Retinal pigment epithelial cell (primary cell): ENCODE measurements around the gene GAGE12J.
"Not testable (repeated sequence)": the region's sequence is repeated elsewhere in the genome, so short reads cannot be mapped to it uniquely, and the experiment has no call there.

Experiments
- DNase-seq: peaks from one replicate; pipeline ENCODE4 v3.0.0-alpha.2; 2010; ENCODE audit warnings: low read depth
- H3K4me3 ChIP-seq: 2 replicates; pipeline ENCODE4 v1.5.1; 2011; ENCODE audit warnings: mild to moderate bottlenecking, low read length, control low read depth, moderate library complexity
- TF ChIP-seq, protein P1 (sequence below): conservative IDR thresholded peaks from 2 replicates; pipeline ENCODE4 v1.5.1; 2011; ENCODE audit warnings: low read depth, low read length, control low read depth, inconsistent platforms

GAGE12J gene

GRCh38 chrX:49292400-49293362, 29.2 kb upstream of the GAGE12J start:
- TF ChIP-seq, protein P1, sequence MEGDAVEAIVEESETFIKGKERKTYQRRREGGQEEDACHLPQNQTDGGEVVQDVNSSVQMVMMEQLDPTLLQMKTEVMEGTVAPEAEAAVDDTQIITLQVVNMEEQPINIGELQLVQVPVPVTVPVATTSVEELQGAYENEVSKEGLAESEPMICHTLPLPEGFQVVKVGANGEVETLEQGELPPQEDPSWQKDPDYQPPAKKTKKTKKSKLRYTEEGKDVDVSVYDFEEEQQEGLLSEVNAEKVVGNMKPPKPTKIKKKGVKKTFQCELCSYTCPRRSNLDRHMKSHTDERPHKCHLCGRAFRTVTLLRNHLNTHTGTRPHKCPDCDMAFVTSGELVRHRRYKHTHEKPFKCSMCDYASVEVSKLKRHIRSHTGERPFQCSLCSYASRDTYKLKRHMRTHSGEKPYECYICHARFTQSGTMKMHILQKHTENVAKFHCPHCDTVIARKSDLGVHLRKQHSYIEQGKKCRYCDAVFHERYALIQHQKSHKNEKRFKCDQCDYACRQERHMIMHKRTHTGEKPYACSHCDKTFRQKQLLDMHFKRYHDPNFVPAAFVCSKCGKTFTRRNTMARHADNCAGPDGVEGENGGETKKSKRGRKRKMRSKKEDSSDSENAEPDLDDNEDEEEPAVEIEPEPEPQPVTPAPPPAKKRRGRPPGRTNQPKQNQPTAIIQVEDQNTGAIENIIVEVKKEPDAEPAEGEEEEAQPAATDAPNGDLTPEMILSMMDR, result no peak
- no peak for DNase-seq
- no peak overlapping the region for H3K4me3 ChIP-seq

GRCh38 chrX:49299293-49299692, 22.5 kb upstream of the GAGE12J start:
- not testable (repeated sequence) for DNase-seq, H3K4me3 ChIP-seq

DNA sequence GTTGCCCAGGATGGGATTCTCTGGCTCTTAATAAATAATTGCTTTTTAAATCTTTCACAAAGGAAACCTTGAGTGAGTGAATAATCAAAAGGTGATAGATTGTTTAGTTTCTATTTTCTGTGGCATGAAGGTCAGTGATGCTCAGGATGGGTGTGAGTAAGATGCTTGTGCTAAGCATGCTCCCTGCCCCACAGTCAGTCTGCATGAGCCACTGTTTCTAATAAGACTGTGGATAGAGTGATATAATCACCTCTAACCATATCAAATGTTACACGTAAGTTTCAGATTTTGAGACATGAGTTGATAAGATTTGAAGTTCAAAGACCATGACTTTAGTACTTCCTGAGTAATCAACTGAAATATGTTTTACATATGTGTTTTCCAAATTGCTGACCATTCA, 21.1 kb upstream of the GAGE12J start:
- no peak overlapping the region for H3K4me3 ChIP-seq
- DNase-seq, result no peak
- TF ChIP-seq, protein P1, result no peak

GRCh38 chrX:49303346-49303745, 18.5 kb upstream of the GAGE12J start, which contains the start of gene GAGE10:
Gene GAGE10 (plus strand): TSS chrX:49303646. CDS start chrX:49304860, 1,214 bp downstream.
- TF ChIP-seq, protein P1, result no peak
- no peak within 1 kb of the TSS for H3K4me3 ChIP-seq
- DNase-seq, result no peak

DNA sequence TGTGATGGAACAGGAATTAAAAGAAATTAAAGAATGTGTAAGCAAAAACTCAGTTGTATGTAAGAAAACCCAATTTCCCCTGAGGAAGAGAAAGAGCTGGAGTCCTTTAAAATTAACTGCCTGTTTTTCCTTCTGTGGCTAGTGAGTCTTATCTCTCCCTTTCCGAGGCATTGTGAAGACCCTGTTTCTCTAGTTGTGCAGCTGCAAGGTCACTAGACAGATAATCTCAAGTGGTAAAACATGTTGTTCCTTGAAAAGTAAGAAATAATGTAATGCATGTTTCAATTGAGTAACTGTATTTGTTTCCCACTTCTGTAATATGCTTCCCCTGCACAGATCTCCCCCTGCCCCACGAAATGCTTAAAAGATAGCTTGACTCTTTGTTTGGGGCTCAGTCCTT, 14.1 kb upstream of the GAGE12J start:
- DNase-seq, H3K4me3 ChIP-seq: not testable (repeated sequence)

DNA sequence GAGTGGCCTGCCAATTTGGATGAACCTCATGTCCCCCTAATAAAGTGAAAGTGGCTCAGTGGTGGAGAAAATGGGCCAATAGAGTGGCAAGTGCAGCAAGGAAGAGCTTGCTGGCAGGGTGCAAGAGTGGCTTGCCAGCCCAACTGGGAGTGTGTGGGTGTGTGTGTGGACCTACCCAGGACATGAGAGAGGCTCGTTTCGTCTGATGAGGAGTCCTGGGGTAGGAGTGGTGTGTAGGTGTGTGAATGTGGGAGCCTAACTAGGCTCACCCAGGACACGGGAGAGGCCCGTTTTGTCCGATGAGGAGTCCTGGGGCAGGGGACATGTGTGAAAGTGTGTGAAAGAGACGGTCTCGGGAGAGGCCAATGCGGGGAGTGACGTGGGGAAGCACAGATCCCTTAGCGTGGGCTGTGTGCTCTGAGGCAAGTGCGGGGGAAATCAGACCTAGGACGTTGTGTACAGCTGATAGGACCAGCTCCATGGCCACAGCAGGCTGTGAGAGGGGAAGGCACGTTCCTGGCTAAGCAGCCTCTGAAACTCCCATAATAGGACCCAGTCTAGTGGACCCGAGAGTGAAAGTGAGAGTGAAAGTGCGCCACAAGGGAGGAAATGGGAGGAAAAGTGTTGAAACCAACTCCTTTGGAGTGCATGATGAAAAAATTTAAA, 13.1 kb upstream of the GAGE12J start:
- TF ChIP-seq, protein P1, result no peak
- no peak for DNase-seq
- no peak overlapping the region for H3K4me3 ChIP-seq

DNA sequence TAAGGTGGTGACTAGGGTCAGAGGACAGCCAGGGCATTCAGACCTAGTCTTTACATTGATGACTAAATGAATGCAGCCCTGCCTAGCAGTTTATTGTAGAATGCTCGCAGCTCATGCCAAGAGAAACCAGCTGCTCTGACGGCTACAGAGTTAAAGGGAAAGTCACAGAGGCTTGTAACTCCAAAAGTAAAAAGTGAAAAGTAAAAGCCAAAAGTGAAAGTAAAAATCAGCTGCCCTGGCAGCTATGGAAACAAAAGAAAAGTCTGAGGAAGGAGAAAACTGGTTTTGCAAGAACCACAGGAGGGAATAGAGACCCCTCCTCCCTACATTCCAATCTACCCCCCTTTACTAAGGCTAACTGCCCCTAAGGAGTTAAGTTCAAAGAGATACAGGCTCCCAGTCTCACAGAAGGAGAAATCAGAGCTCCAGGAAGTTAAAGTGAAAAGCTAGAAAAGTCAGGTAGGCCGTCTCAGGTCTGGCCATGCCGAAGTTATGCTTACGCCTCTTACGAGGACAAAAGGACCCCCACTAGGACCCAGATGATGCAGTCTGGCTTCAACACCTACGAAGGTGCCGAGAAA, 12.3 kb upstream of the GAGE12J start:
- no peak for DNase-seq
- peak overlapping the region; percentile 19 for H3K4me3 ChIP-seq
- TF ChIP-seq, protein P1, result no peak
